GM21367 (cell line): ENCODE results near the gene ACOT8.

Experiments used
- ATAC-seq: cut with Tn5 transposase; IDR thresholded peaks from one replicate; pipeline ENCODE4 v1.9.1; 2021; ENCODE audit not compliant: unreplicated experiment

Gene ACOT8

DNA sequence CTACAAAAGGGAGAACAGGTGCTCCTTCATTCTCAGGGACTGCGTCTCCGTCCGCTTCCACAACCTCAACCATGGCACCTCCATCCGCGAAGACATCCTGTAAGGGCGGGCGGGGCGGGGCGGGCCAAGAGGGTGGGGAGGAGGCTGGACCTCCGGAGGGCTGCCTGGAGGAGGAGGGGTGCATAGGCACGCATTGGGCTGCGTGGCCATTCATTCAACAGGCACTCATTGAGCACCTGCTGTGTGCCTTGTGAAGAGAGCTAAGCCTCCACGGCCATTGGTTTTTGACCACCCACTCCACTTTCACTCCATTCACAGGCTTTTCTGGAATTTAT lies 657 bp upstream of the ACOT8 start:
- ATAC-seq, result peak; percentile 21

- ATAC-seq, result no peak
Observed at GRCh38 chr20:45853484-45853883, 3.7 kb downstream of the ACOT8 start.

DNA sequence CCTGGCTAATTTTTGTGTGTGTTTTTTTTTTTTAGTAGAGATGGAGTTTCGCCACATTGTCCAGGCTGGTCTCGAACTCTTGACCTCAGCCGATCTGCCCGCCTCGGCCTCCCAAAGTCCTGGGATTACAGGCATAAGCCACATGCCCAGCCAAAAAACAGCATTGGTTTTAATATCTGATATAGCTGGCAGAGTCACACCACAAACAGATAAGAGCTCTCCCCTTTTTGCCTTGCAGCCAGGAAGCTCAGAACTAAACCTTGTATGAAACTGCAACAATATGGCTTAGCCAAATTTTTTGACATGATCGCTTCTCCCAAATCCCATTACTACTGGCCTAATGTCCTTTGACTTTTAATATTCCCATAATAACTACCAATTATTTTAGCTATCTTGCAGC lies 4.9 kb downstream of the ACOT8 start:
- ATAC-seq, result no peak

- no peak for ATAC-seq
Observed at GRCh38 chr20:45851501-45851900, 5.7 kb downstream of the ACOT8 start.

DNA sequence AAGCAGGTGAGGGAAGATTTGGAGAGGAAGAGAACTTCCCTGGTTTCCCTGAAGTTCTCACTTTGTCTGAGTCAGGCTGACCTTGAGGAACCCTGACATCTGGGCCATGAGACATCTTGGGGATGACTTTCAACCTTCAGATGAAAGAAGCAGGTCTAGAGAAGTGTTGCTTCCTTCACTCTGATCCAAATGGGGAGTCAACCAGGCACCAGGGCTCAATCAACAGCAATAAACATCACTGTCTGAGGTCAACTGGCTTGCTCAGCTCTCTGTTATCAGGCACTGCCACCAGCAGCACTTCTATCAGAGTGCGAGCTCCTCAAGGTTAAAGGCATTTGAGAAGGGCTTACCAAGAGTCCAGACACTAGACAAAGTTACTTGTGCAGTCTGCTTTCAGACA lies 6.3 kb downstream of the ACOT8 start:
- no peak for ATAC-seq

GRCh38 chr20:45850238-45850637 lies 7.0 kb downstream of the ACOT8 start:
- no peak for ATAC-seq

- no peak for ATAC-seq
Observed at GRCh38 chr20:45848969-45849582, 8.1 kb downstream of the ACOT8 start.

GRCh38 chr20:45848421-45848820 lies 8.8 kb downstream of the ACOT8 start:
- ATAC-seq, result no peak

GRCh38 chr20:45845452-45845851 lies 11.7 kb downstream of the ACOT8 start:
- no peak for ATAC-seq

DNA sequence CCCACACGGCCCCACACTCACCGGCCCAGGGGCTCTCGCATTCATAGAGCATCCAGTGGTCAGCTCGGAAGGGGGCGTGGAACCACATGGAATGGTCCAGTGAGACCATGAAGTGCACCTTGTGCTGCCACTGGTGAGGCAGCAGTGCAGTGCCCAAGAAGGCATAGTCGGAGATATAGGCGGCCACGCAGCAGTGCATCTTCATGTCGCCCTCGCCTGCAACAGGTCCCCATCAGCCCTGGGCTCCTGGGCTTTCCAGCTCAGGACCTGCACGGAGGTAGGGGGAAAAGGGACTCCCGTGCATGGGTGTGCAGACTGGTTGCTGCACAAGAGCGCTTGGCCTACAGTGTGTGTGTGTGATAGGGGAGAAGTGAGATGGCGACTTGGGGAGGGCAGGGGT lies 13.7 kb downstream of the ACOT8 start:
- ATAC-seq, result no peak

GRCh38 chr20:45842169-45842812 lies 14.9 kb downstream of the ACOT8 start:
- ATAC-seq, result peak; percentile 60

DNA sequence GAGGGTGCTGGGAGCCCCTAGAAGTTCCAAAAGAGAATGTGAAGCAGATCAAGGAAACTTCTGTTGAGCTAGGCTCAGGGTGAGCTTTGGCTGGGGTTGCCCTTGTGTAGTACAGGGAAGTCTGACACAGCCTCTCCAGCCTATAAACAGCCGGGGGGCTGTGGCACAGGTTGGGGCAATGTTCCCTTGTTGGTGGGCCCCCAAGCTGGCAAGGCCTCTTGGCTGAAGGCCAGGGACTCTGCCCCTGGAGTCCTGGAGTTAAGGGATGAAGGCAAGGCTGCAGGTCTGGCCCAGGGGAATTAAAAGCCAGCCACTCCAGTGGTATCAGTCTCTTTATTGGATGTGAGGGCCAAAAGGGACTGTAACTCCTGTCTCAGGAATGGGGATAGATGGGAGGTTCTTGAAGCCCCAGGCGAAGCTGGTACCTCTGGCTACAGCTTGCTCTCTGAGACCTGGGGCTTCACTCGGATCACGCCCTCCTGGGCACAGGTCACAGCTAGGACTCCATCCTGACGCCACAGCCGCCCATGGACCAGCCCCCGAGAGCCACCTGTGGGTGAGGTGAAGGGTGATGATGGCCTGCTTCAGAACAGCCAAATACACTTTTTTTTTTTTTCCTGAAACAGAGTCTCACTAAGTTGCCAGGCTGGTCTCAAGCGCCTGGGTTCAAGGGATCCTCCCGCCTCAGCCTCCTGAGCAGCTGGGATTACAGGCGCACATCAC lies 15.6 kb downstream of the ACOT8 start:
- no peak for ATAC-seq

GRCh38 chr20:45840700-45841198 lies 16.4 kb downstream of the ACOT8 start:
- no peak for ATAC-seq

DNA sequence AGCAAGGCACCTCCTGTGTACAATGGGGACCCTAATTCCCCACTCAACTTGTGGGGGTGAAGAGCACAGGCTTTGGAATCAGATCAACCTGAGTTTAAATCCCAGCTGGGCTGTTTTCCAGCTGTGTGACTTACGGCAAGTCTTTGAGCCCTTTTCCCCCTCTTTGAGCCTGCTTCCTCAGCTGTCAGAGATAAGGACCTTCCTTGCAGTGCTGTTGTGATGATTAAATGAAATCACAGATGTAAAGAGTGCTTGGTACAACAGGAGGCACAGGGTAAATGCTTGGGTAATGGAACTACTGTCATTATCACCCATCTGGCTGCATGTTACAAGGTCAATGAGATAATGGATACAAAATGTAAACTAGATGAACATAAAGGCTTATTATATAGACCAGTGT lies 20.4 kb downstream of the ACOT8 start:
- ATAC-seq, result no peak

DNA sequence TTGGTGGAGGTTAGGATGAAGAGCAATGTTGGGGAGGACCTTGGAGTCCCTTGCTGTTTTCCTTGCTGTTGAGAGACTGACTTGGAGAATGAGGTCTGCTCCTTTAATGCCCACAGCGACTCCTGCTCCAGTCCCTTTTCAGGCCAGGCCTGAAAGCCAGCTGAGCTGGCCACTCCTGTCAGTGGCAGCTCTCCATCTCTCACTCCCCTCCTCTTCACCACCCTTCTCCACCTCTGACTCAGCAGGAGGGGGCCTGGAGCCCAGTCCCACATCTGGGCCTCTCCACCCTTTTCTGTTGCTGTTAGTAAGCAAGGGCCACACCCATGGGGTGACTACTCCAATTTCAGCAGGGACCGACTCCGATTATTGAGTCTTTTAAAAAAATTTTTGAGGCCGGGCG lies 21.4 kb downstream of the ACOT8 start:
- no peak for ATAC-seq

- ATAC-seq, result no peak
Observed at GRCh38 chr20:45835329-45835765, 21.8 kb downstream of the ACOT8 start.

- ATAC-seq, result no peak
Observed at GRCh38 chr20:45834797-45835161, 22.4 kb downstream of the ACOT8 start.

DNA sequence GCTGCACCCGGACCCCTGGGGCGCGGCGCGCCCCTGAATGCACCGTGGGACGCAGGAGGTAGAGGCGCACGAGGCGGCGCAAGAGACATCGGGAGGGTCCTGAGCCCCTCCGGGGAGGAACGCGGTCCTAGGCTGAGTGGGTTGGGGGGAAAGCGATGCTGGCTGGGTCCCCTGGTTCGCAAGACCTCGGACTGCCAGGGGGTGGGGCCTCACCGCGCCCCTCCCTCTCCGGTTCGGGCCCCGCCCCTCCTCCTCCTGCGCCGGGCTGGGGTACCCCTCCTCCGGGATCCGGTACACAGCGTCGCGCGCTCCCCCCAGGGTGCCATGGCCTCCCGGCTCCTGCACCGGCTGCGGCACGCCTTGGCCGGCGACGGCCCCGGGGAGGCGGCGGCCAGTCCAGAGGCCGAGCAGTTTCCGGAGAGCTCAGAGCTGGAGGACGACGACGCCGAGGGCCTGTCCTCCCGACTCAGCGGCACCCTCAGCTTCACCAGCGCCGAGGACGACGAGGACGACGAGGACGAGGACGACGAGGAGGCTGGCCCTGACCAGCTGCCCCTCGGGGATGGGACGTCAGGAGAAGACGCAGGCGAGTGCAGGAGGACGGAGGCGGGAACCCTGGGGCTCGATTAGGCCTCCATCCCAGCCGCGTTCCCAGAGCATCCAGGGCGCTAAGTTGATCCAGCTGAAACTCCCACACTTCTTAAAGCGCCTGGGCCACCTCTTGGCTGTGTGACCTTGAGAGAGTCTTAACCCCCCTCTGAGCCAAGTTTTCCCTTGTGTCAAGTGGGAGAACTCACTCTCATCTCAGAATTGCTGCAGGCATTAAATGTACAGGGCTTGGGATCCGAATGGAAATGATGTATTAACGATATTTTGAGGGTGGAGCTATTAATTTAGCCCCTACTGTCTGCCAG lies 23.1 kb downstream of the ACOT8 start:
- no peak for ATAC-seq

GRCh38 chr20:45833030-45833882 lies 23.9 kb downstream of the ACOT8 start, which contains the start of gene SNX21:
Gene SNX21 (plus strand): TSS chr20:45833799. CDS start chr20:45833920, 121 bp downstream.
- ATAC-seq, result no peak

DNA sequence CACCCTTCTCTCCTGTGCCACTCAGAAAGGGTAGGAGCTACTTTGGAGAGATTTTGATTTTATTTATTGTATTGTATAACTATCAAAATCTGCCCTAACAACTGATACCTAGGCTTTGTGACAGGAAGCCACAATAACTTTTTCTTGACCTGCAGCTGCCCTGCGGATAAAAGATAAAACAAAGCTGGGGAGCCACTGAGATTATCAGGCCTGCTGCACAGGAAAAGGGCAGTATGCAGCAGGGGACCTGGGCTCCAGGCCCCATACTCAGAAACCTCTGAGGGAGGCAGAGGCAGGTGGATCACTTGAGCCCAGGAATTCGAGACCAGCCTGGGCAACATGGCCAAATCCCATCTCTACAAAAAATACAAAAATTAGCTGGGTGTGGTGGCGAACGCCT lies 24.6 kb downstream of the ACOT8 start:
- ATAC-seq, result no peak
